Ishikawa (cell line): ENCODE measurements around the gene L1CAM.

ENCODE experiments used
- CEBPB ChIP-seq: IDR thresholded peaks from 2 replicates; pipeline ENCODE4 v1.6.1; 2012
- CREB1 ChIP-seq: IDR thresholded peaks from 2 replicates; pipeline ENCODE4 v1.6.1; 2012; ENCODE audit warnings: low read depth
- EGR1 ChIP-seq: IDR thresholded peaks from 2 replicates; pipeline ENCODE4 v1.6.1; 2012
- EP300 ChIP-seq: IDR thresholded peaks from 2 replicates; pipeline ENCODE4 v1.6.1; 2012; ENCODE audit warnings: borderline replicate concordance
- FOXM1 ChIP-seq: IDR thresholded peaks from 2 replicates; pipeline ENCODE4 v1.6.1; 2012; ENCODE audit warnings: low read depth, borderline replicate concordance
- NFIC ChIP-seq: IDR thresholded peaks from 2 replicates; pipeline ENCODE4 v1.6.1; 2012
- RAD21 ChIP-seq: IDR thresholded peaks from 2 replicates; pipeline ENCODE4 v1.6.1; 2012; ENCODE audit warnings: low read depth
- TAF1 ChIP-seq: IDR thresholded peaks from 2 replicates; pipeline ENCODE4 v1.6.1; 2012; ENCODE audit warnings: low read depth, mild to moderate bottlenecking
- TCF12 ChIP-seq: IDR thresholded peaks from 2 replicates; pipeline ENCODE4 v1.6.1; 2012; ENCODE audit warnings: low read depth
- TEAD4 ChIP-seq: IDR thresholded peaks from 2 replicates; pipeline ENCODE4 v1.6.1; 2012
- YY1 ChIP-seq: IDR thresholded peaks from 2 replicates; pipeline ENCODE4 v1.6.1; 2012; ENCODE audit warnings: low read depth
- ZBTB7A ChIP-seq: IDR thresholded peaks from 2 replicates; pipeline ENCODE4 v1.6.1; 2012; ENCODE audit warnings: low read depth
- TF ChIP-seq, protein P1 (sequence below): IDR thresholded peaks from 2 replicates; pipeline ENCODE4 v1.6.1; 2012
- TF ChIP-seq, protein P2 (sequence below): IDR thresholded peaks from 2 replicates; pipeline ENCODE4 v1.6.1; 2012
- TF ChIP-seq, protein P3 (sequence below): IDR thresholded peaks from 2 replicates; pipeline ENCODE4 v1.6.1; 2012; ENCODE audit warnings: low read depth, mild to moderate bottlenecking

The L1CAM gene

DNA sequence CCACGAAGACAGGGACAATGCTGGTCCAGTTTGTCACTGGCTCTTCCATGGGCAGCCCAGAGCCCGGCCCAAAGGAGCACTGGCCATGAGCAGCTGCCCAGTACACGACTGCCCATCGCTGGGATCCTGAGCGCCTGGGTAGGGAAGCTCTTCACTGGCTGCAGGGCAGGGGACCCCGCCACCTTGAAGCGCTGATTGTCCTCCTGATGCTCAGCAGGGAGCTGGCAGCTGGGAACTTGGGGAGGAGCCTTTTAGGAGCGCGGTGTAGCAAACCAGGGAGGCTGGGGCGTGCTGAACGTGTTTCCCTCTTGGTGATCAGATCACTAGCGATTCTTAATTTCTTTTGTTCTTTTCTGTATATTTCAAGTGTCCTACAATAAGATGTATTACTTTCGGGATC, 1.8 kb downstream of the L1CAM start:
- TF ChIP-seq, protein P1, sequence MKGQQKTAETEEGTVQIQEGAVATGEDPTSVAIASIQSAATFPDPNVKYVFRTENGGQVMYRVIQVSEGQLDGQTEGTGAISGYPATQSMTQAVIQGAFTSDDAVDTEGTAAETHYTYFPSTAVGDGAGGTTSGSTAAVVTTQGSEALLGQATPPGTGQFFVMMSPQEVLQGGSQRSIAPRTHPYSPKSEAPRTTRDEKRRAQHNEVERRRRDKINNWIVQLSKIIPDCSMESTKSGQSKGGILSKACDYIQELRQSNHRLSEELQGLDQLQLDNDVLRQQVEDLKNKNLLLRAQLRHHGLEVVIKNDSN: no peak
- TF ChIP-seq EGR1 (no peak), YY1 (no peak), ZBTB7A (no peak), TAF1 (no peak), EP300 (no peak), CEBPB (no peak), TCF12 (no peak), RAD21 (no peak), CREB1 (no peak), FOXM1 (no peak), TEAD4 (no peak)
- TF ChIP-seq, protein P2, sequence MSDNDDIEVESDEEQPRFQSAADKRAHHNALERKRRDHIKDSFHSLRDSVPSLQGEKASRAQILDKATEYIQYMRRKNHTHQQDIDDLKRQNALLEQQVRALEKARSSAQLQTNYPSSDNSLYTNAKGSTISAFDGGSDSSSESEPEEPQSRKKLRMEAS: no peak
- TF ChIP-seq, protein P3, sequence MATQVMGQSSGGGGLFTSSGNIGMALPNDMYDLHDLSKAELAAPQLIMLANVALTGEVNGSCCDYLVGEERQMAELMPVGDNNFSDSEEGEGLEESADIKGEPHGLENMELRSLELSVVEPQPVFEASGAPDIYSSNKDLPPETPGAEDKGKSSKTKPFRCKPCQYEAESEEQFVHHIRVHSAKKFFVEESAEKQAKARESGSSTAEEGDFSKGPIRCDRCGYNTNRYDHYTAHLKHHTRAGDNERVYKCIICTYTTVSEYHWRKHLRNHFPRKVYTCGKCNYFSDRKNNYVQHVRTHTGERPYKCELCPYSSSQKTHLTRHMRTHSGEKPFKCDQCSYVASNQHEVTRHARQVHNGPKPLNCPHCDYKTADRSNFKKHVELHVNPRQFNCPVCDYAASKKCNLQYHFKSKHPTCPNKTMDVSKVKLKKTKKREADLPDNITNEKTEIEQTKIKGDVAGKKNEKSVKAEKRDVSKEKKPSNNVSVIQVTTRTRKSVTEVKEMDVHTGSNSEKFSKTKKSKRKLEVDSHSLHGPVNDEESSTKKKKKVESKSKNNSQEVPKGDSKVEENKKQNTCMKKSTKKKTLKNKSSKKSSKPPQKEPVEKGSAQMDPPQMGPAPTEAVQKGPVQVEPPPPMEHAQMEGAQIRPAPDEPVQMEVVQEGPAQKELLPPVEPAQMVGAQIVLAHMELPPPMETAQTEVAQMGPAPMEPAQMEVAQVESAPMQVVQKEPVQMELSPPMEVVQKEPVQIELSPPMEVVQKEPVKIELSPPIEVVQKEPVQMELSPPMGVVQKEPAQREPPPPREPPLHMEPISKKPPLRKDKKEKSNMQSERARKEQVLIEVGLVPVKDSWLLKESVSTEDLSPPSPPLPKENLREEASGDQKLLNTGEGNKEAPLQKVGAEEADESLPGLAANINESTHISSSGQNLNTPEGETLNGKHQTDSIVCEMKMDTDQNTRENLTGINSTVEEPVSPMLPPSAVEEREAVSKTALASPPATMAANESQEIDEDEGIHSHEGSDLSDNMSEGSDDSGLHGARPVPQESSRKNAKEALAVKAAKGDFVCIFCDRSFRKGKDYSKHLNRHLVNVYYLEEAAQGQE: no peak

DNA sequence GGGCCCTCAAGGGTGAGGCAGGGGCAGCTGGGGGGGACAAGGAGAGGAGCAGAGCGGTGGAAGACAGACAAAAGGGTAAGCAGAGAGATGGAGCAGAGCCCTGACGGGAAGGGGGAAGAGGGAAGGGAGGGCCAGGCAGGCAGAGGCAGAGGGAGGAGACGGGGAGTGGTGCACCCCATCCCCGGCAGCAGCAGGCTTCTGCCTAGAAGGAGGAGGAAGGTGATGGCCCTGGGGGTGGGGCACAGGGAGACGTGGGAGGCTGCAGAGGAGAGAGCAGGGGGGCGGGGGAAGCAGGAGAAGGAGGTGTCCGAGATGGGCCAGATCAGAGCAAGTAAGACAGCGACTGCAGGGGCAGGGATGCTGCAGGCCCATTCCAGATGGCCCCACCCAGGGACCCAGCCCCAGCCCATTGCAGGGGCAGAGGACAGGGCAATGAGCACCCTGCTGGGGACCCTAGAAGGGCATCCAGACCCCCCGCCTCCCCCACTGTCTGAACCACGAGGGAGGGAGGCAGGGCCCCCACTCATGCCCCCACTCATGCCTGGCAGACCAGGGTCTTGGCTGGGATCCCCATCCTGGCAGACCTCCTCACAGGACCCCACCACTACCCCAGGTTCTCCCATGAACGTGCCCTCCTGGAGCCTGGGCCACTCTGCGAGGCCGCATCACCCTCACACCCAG, 2.7 kb downstream of the L1CAM start:
- TF ChIP-seq ZBTB7A (no peak), TEAD4 (no peak), EGR1 (no peak), EP300 (no peak), TCF12 (no peak), CEBPB (no peak), TAF1 (no peak), YY1 (no peak), NFIC (no peak), CREB1 (no peak)
- TF ChIP-seq, protein P1: no peak
- TF ChIP-seq, protein P2: no peak
- TF ChIP-seq, protein P3: no peak

DNA sequence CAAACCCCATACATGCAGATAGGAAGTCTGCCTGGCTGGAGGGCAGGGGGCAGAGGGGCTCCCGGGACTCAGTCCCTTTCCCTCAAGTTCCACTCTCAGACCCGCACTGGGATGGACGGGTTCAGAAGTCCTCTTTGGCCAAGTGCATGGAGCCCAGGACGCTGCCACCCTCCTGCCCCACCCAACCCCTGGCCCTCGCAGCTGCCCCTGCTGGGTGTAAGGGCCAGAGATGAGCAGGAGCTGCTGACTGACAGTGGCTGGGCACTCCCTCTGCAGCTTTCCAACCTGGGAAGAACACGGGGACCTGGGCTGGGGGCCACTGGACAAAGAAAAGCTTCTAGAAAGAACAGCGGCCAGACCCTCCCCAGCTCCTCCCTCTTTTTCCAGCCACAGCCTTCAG, 3.4 kb downstream of the L1CAM start:
- TF ChIP-seq TCF12 (no peak), EGR1 (no peak), TAF1 (no peak), YY1 (no peak)
- TF ChIP-seq, protein P3: no peak

DNA sequence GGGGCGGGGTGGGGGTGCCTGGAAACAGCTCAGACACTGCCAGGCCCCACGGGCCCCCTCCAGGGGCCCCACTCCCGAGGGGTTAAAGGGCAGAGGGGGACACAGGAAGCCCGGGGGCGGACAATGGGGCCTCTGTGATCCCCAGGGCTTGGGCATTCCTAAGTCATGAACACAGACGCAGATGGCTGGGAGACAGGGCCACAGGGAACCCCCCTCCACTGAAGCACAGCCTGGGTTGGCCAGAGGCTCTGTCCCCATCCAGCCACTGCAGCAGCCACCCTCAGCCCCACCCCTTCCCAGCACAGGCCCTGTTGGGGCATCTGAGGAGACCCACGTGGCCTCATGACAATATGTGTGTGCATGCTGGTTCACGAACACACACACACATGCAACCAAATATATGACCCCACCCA, 3.9 kb downstream of the L1CAM start:
- TF ChIP-seq CREB1 (no peak), FOXM1 (no peak), ZBTB7A (no peak), YY1 (no peak), TEAD4 (no peak), RAD21 (no peak), TAF1 (no peak), CEBPB (no peak), EGR1 (no peak), EP300 (no peak), TCF12 (no peak), NFIC (no peak)
- TF ChIP-seq, protein P3: no peak
- TF ChIP-seq, protein P2: no peak
- TF ChIP-seq, protein P1: no peak
